Measurements from ENCODE around the gene TICRR.

GRCh38 chr15:89542369-89542768 is 32.9 kb upstream of the TICRR start:
- TF ChIP-seq CTCF (IDR thresholded peaks at IDR 0.05) (no peak), EZH2 (IDR thresholded peaks at IDR 0.05; ENCODE audit: borderline replicate concordance, insufficient read depth, low read depth, low read length, poor library complexity, severe bottlenecking) (no peak)
